Right atrium auricular region (tissue), 2 donors: ENCODE results near the gene AEN. TPM values are rescaled to one million over a fixed set of nuclear protein-coding genes. Genes with fewer than 3 reads are reported as not detected.
A peak's percentile ranks its signal among the peaks of the same experiment; 100 is the strongest.

Source experiments
- DNase-seq: peaks from one replicate; pipeline ENCODE4 v3.0.0-alpha.2; 2019; ENCODE audit warnings: low spot score
- H3K27ac ChIP-seq, 2 donors: fragments of 200-600 bp; sonication (generic); 1 replicate in 1 of 2; 2 replicates in 1 of 2; pipeline ENCODE4 v1.5.1; 2016 to 2019
- H3K27me3 ChIP-seq, 2 donors: fragments of 200-600 bp; sonication (generic); one replicate each; pipeline versions ENCODE4 v1.5.1 to v1.6.0; 2017 to 2019
- H3K36me3 ChIP-seq: fragments of 200-600 bp; sonication (generic); one replicate; pipeline ENCODE4 v1.5.1; 2016
- H3K4me1 ChIP-seq, 2 donors: fragments of 200-600 bp; sonication (generic); one replicate each; pipeline versions ENCODE4 v1.5.1 to v1.6.0; 2017 to 2019
- H3K4me3 ChIP-seq, 2 donors: fragments of 200-600 bp; sonication (generic); 1 replicate in 1 of 2; 2 replicates in 1 of 2; pipeline ENCODE4 v1.5.1; 2017 to 2019; ENCODE audit warnings: mild to moderate bottlenecking in 1 of 2, moderate library complexity in 1 of 2
- H3K9me3 ChIP-seq, 2 donors: fragments of 200-600 bp; sonication (generic); one replicate each; pipeline ENCODE4 v1.5.1; 2019
- CTCF ChIP-seq, 2 donors: fragments of 200-600 bp; sonication (generic); IDR thresholded peaks; one replicate each; pipeline ENCODE4 v1.5.1; 2019; ENCODE audit warnings: antibody characterized with exemption in 2 of 2
- microRNA counts, 2 donors: library from miRNA; unstranded; fragments of <30 nt; microRNA quantifications; one replicate each; lab custom pipeline; 2016 to 2017
- microRNA-seq, 2 donors: library from miRNA; unstranded; fragments of <30 nt; microRNA quantifications; one replicate each; pipeline ENCODE4, GENCODE V29; 2016 to 2017; ENCODE audit warnings: borderline number of aligned reads in 2 of 2, borderline replicate concordance in 1 of 2
- total RNA-seq, 2 donors: library from RNA; depleted of rRNA; stranded (reverse); fragments of >200 nt; gene quantifications; one replicate each; pipeline ENCODE4 v1.1.0, GENCODE V29; 2016

The AEN gene
- total RNA-seq, 2 donors from 2014 or later = 5.1 to 8.0 TPM

- Histone ChIP-seq H3K27me3 (no peaks in the 10 kb centered on the region), H3K36me3 (no peaks in the 10 kb centered on the region), H3K27ac (no peak overlapping the region), H3K9me3 (no peaks in the 10 kb centered on the region), H3K4me3 (no peak overlapping the region), H3K4me1 (no peaks in the 10 kb centered on the region)
- DNase-seq = no peak
- no peak for TF ChIP-seq CTCF (IDR thresholded peaks at IDR 0.05)
Observed at GRCh38 chr15:88680241-88681001, 59.3 kb downstream of the AEN start.

GRCh38 chr15:88681610-88682221 lies 60.6 kb downstream of the AEN start:
- DNase-seq = peak; percentile 54
- TF ChIP-seq CTCF (IDR thresholded peaks at IDR 0.05) = no peak
- no peak overlapping the region for H3K27ac ChIP-seq

More at GRCh38 chr15:88681610-88682221, 60.6 kb downstream of the AEN start:
- Histone ChIP-seq H3K4me3 (no peak overlapping the region), H3K36me3 (no peaks in the 10 kb centered on the region), H3K9me3 (no peaks in the 10 kb centered on the region), H3K27me3 (no peaks in the 10 kb centered on the region), H3K4me1 (no peaks in the 10 kb centered on the region)

MicroRNA genes within 50 kb of the gene (microRNA counts, 767-probe panel; counts per million panel counts)
- microRNA hsa-miR-1179 (lab: Ali Mortazavi, UCI) (0 to 1,387 counts per million in 2 donors), microRNA hsa-miR-7-5p (lab: Ali Mortazavi, UCI) (0 to 2,069 counts per million in 2 donors)

Small RNA genes within 50 kb of the gene (microRNA-seq; reads per million reads assigned to microRNA genes)
- gene MIR1179 (5.7 to 13.5 reads per million in 2 donors), gene MIR3529 (0 reads per million in 2 donors), gene MIR7-2 (0 reads per million in 2 donors)

Other genes starting within 250 kb of the AEN start
- 10 to 100 TPM; 26.1 to 43.5 TPM for gene MRPL46, start 154.0 kb upstream of the AEN start, total RNA-seq
- gene MRPS11, start 153.6 kb upstream of the AEN start, total RNA-seq = 10 to 100 TPM; 29.3 to 47.5 TPM
- gene DET1, start 74.7 kb upstream of the AEN start, total RNA-seq = 1 to 10 TPM; 5.1 to 8.7 TPM
- 10 to 100 TPM in 1 of 2 donors, 1 to 10 TPM in 1; 2.3 to 11.1 TPM for gene ISG20, start 17.7 kb downstream of the AEN start, total RNA-seq
- gene ACAN, start 182.1 kb downstream of the AEN start, total RNA-seq = under 1 TPM in 1 of 2 donors, not detected in 1; 0.16 TPM